ENCODE data around the gene COX6B2. TPM values are rescaled to one million over a fixed set of nuclear protein-coding genes. Genes with fewer than 3 reads are reported as not detected.

COX6B2 gene
- total and polyA plus RNA-seq, 2 of the 8 experiments (the other 6 are each of a cell fraction or from before 2014, with no cell fraction given): 4.9 to 6.4 TPM

- Histone ChIP-seq H4K20me1 (replicated peaks in 1 of 2; ENCODE audit: control insufficient read depth in 1 of 2, insufficient read depth in 2 of 2, low read length in 2 of 2) (peaks cover 21 to 35% of the 10 kb centered on the region in 2 experiments), H2BK5ac (ENCODE audit: low read depth, low read length) (no peak overlapping the region), H3K79me1 (ENCODE audit: low read depth, low read length) (peaks cover 26% of the 10 kb centered on the region), H2BK20ac (ENCODE audit: low read length) (no peak overlapping the region), H3K14ac (ENCODE audit: insufficient read length) (no peak overlapping the region), H2AFZ (ENCODE audit: low read length) (no peak overlapping the region), H2AK5ac (ENCODE audit: low read depth, low read length) (no peak overlapping the region), H4K5ac (ENCODE audit: insufficient read length, low read depth, low read length) (no peak overlapping the region), H3K4ac (replicated peaks; ENCODE audit: insufficient read length, low read depth, low read length) (no peak overlapping the region), H3K9me3 (ENCODE audit: insufficient read depth in 2 of 2, low read depth in 1 of 2, low read length in 1 of 2) (no peaks in the 10 kb centered on the region), H2BK15ac (ENCODE audit: low read length) (no peak overlapping the region), H3K4me1 (replicated peaks in 1 of 4; ENCODE audit: control insufficient read depth in 3 of 4, insufficient read depth in 4 of 4, low read length in 3 of 4) (peaks cover 0 to 44% (median 34%) of the 10 kb centered on the region in 4 experiments; a peak in 6 of 7 replicates), H3K79me2 (ENCODE audit: control insufficient read depth in 1 of 2, insufficient read depth in 2 of 2, low read length in 2 of 2) (peaks cover 6 to 15% of the 10 kb centered on the region in 2 experiments; a peak in 3 of 4 replicates), H3K36me3 (ENCODE audit: control insufficient read depth in 2 of 4, insufficient read depth in 4 of 4, low read length in 3 of 4) (peaks cover 22 to 31% (median 24%) of the 10 kb centered on the region in 4 experiments), H3K9ac (replicated peaks in 1 of 4; ENCODE audit: extremely low read depth in 1 of 4, low read depth in 3 of 4, low read length in 3 of 4) (no peak overlapping the region), H3K27me3 (replicated peaks in 1 of 4; ENCODE audit: control insufficient read depth in 3 of 4, extremely low read depth in 1 of 4, insufficient read depth in 3 of 4, low read length in 3 of 4) (no peaks in the 10 kb centered on the region), H2BK12ac (ENCODE audit: low read depth, low read length) (no peak overlapping the region), H2BK120ac (replicated peaks; ENCODE audit: low read depth, low read length) (no peak overlapping the region), H3K18ac (ENCODE audit: extremely low read depth, low read length) (no peak overlapping the region), H4K8ac (ENCODE audit: extremely low read depth, insufficient read depth, low read length) (no peak overlapping the region), H4K91ac (replicated peaks; ENCODE audit: insufficient read length, low read length) (no peak overlapping the region), H3K23ac (ENCODE audit: insufficient read length) (no peak overlapping the region), H3K27ac (ENCODE audit: low read depth, low read length) (no peak overlapping the region), H3K23me2 (ENCODE audit: low read depth, low read length) (peaks cover 7% of the 10 kb centered on the region; the same call in 1 of the 2 replicates), H3K4me3 (ENCODE audit: extremely low read depth in 1 of 4, insufficient read depth in 2 of 4, low read depth in 3 of 4, low read length in 4 of 4) (peak overlapping the region in 1 of 4 experiments; percentile 14; a peak in 2 of 8 replicates), H3K56ac (replicated peaks; ENCODE audit: insufficient read length, low read depth, low read length) (no peak overlapping the region), H3K4me2 (ENCODE audit: insufficient read depth in 1 of 2, low read depth in 2 of 2, low read length in 2 of 2) (peak overlapping the region; percentile 3 to 38; a peak in 3 of 4 replicates)
- ChIA-PET CTCF (ENCODE audit: partially characterized antibody) (interaction anchor here (0.9 to 6.1 kb wide), 4 partner anchors 10 to 112 kb away, joined by 3 to 39 read pairs (median 4); no protein-coding TSS in a partner anchor), POLR2A (ENCODE audit: partially characterized antibody) (interaction anchor here (0.5 to 26.7 kb wide), 20 partner anchors 8 to 1506 kb away, joined by 3 to 874 read pairs (median 4); partner anchors contain the start of genes GARIN5B, HSPBP1, IL11 and KMT5C)
- WGBS, 2 experiments (ENCODE audit: extremely low coverage in 1 of 2, insufficient coverage in 1 of 2, insufficient read length in 1 of 2, insufficient replicate concordance in 2 of 2, low coverage in 1 of 2, low lambda C conversion rate in 2 of 2, missing lambda C conversion rate in 1 of 2): 65% methylated on average over 16 of the region's 18 CpGs; no CpG with 5 or more reads in 1 of the 2 experiments
- FAIRE-seq (no peak), DNase-seq (ENCODE audit: low read depth in 1 of 2, low spot score in 2 of 2) (no peak)
- TF ChIP-seq CEBPB (IDR thresholded peaks at IDR 0.05; ENCODE audit: low read depth, low read length) (peak; percentile 77), SP1 (IDR thresholded peaks at IDR 0.05; ENCODE audit: low read depth, low read length) (no peak), POLR2A (IDR thresholded peaks at IDR 0.05; ENCODE audit: control extremely low read depth in 1 of 2, low read depth in 2 of 2, low read length in 2 of 2) (peak in 1 of 2 experiments; percentile 10; a peak in 1 of 3 replicates), E2F6 (IDR thresholded peaks at IDR 0.05) (no peak)
Measured at GRCh38 chr19:55391702-55392615, 37.4 kb upstream of the COX6B2 start.

Data from H1 (cell line).